ENCODE measurements around the gene C16orf90.

C16orf90 gene

GRCh38 chr16:3495176-3495575 is at the start of gene C16orf90:
TSS of gene C16orf90 (minus strand) at chr16:3495489. CDS start at chr16:3495421, 68 bp downstream.
- no peak for DNase-seq (ENCODE audit: low read depth in 2 of 2)

- no peak for DNase-seq (ENCODE audit: low read depth in 2 of 2)
These were observed 47.5 kb upstream of the C16orf90 start for GRCh38 chr16:3542601-3543373.

- no peak for DNase-seq (ENCODE audit: low read depth in 2 of 2)
These were observed 46.4 kb upstream of the C16orf90 start for GRCh38 chr16:3541527-3542155.

- DNase-seq (ENCODE audit: low read depth in 2 of 2), result no peak
These were observed 42.9 kb upstream of the C16orf90 start for GRCh38 chr16:3538222-3538621.

GRCh38 chr16:3536851-3537250 is 41.6 kb upstream of the C16orf90 start:
- no peak for DNase-seq (ENCODE audit: low read depth in 2 of 2)

GRCh38 chr16:3536271-3536731 is 41.0 kb upstream of the C16orf90 start:
- DNase-seq (ENCODE audit: low read depth in 2 of 2), result no peak

- DNase-seq (ENCODE audit: low read depth in 2 of 2), result no peak
These were observed 38.8 kb upstream of the C16orf90 start for GRCh38 chr16:3534126-3534525.

- DNase-seq (ENCODE audit: low read depth in 2 of 2), result no peak
These were observed 37.5 kb upstream of the C16orf90 start for GRCh38 chr16:3532741-3533140.

- no peak for DNase-seq (ENCODE audit: low read depth in 2 of 2)
These were observed 35.2 kb upstream of the C16orf90 start for GRCh38 chr16:3530371-3530914.

- no peak for DNase-seq (ENCODE audit: low read depth in 2 of 2)
These were observed 33.9 kb upstream of the C16orf90 start for GRCh38 chr16:3529175-3529574.

- no peak for DNase-seq (ENCODE audit: low read depth in 2 of 2)
These were observed 33.1 kb upstream of the C16orf90 start for GRCh38 chr16:3528406-3528805.

GRCh38 chr16:3527216-3527829 is 32.0 kb upstream of the C16orf90 start:
- peak; percentile 39 to 50 for DNase-seq (ENCODE audit: low read depth in 2 of 2)

- DNase-seq (ENCODE audit: low read depth in 2 of 2), result no peak
These were observed 30.7 kb upstream of the C16orf90 start for GRCh38 chr16:3525951-3526350.

GRCh38 chr16:3523281-3523680 is 28.0 kb upstream of the C16orf90 start:
- no peak for DNase-seq (ENCODE audit: low read depth in 2 of 2)

- no peak for DNase-seq (ENCODE audit: low read depth in 2 of 2)
These were observed 25.6 kb upstream of the C16orf90 start for GRCh38 chr16:3520841-3521240.

- no peak for DNase-seq (ENCODE audit: low read depth in 2 of 2)
These were observed 25.1 kb upstream of the C16orf90 start for GRCh38 chr16:3520413-3520812.

- no peak for DNase-seq (ENCODE audit: low read depth in 2 of 2)
These were observed 24.3 kb upstream of the C16orf90 start for GRCh38 chr16:3519581-3519980.

GRCh38 chr16:3518986-3519348 is 23.7 kb upstream of the C16orf90 start:
- DNase-seq (ENCODE audit: low read depth in 2 of 2), result no peak

GRCh38 chr16:3518292-3518985 is 23.1 kb upstream of the C16orf90 start:
- DNase-seq (ENCODE audit: low read depth in 2 of 2), result no peak

- DNase-seq (ENCODE audit: low read depth in 2 of 2), result no peak
These were observed 20.6 kb upstream of the C16orf90 start for GRCh38 chr16:3515897-3516296.

- no peak for DNase-seq (ENCODE audit: low read depth in 2 of 2)
These were observed 19.3 kb upstream of the C16orf90 start for GRCh38 chr16:3514621-3515020.
